ENCODE data around the gene PRDM16. TPM values are rescaled to one million over a fixed set of nuclear protein-coding genes. Genes with fewer than 3 reads are reported as not detected.

The PRDM16 gene
- total and polyA plus RNA-seq, 2 experiments from 2014 or later, result 0.14 to 0.16 TPM

- H3K27me3 Mint-ChIP-seq (ENCODE audit: insufficient read depth, low read depth, poor library complexity), result peaks cover 10% of the 10 kb centered on the region
- Histone ChIP-seq H3K36me3 (ENCODE audit: insufficient read depth) (no peaks in the 10 kb centered on the region), H3K27ac (ENCODE audit: low read depth) (no peak overlapping the region), H3K4me2 (no peak overlapping the region), H3K27me3 (ENCODE audit: insufficient read depth) (no peaks in the 10 kb centered on the region), H3F3A (replicated peaks; ENCODE audit: low read depth) (no peaks in the 10 kb centered on the region), H3K4me3 (no peak overlapping the region), H3K9me2 (ENCODE audit: insufficient read depth) (no peaks in the 10 kb centered on the region), H3K4me1 (ENCODE audit: insufficient read depth) (no peaks in the 10 kb centered on the region), H4K20me1 (replicated peaks; ENCODE audit: insufficient read depth) (no peaks in the 10 kb centered on the region), H2AFZ (no peak overlapping the region), H3K79me2 (replicated peaks; ENCODE audit: insufficient read depth) (no peaks in the 10 kb centered on the region)
- DNase-seq (ENCODE audit: low spot score) (no peak), ATAC-seq (no peak)
- no peak for TF ChIP-seq EZH2phosphoT487 (IDR thresholded peaks at IDR 0.05; ENCODE audit: unreplicated experiment)
- TF ChIP-seq EZH2 (IDR thresholded peaks at IDR 0.05; ENCODE audit: low read depth, unreplicated experiment), result no peak
- TF ChIP-seq ZNF462 (CRISPR knock-in tag; IDR thresholded peaks at IDR 0.05), result no peak
- TF ChIP-seq ZNF331 (CRISPR knock-in tag; IDR thresholded peaks at IDR 0.05; ENCODE audit: low read depth), result no peak
- no peak for TF ChIP-seq NANOG (IDR thresholded peaks at IDR 0.05; ENCODE audit: borderline replicate concordance)
- no peak for TF ChIP-seq ZNF114 (CRISPR knock-in tag; IDR thresholded peaks at IDR 0.05)
- TF ChIP-seq CTCF (conservative IDR thresholded peaks at IDR 0.05; ENCODE audit: low read depth in 2 of 2), result no peak
- TF ChIP-seq ETS1 (IDR thresholded peaks at IDR 0.05), result no peak
- TF ChIP-seq JUNB (IDR thresholded peaks at IDR 0.05; ENCODE audit: unreplicated experiment), result no peak
- TF ChIP-seq STAT1 (IDR thresholded peaks at IDR 0.05; ENCODE audit: unreplicated experiment), result no peak
- no peak for TF ChIP-seq POLR2AphosphoS5 (IDR thresholded peaks at IDR 0.05; ENCODE audit: low read depth)
- no peak overlapping the region for H3K27ac Mint-ChIP-seq
- no peak overlapping the region for H3K4me3 Mint-ChIP-seq
- H3K36me3 Mint-ChIP-seq (ENCODE audit: low read depth), result peaks cover 4% of the 10 kb centered on the region; the same call in 2 of the 3 replicates
- peaks cover 5% of the 10 kb centered on the region for H3K9me3 Mint-ChIP-seq
- H3K4me1 Mint-ChIP-seq, result no peaks in the 10 kb centered on the region
Measured at GRCh38 chr1:3259020-3259419, 190.0 kb downstream of the PRDM16 start.

Data from GM23338 (cell line).